ENCODE measurements around the gene ACOD1.

GRCh38 chr13:76993021-76993420 is 44.7 kb downstream of the ACOD1 start:
- TF ChIP-seq MEF2A (IDR thresholded peaks at IDR 0.05; ENCODE audit: insufficient read depth, low read depth, low read length) (no peak), NFIC (IDR thresholded peaks at IDR 0.05; ENCODE audit: low read depth, low read length) (no peak), NFYB (IDR thresholded peaks at IDR 0.05; ENCODE audit: insufficient read depth, low read depth, low read length) (no peak), ZNF687 (IDR thresholded peaks at IDR 0.05) (no peak), CTCF (IDR thresholded peaks at IDR 0.05 in 2 of 3, conservative IDR thresholded peaks at IDR 0.05 in 1 of 3; ENCODE audit: control insufficient read depth in 2 of 3, extremely low read depth in 1 of 3, insufficient read depth in 1 of 3, low read depth in 3 of 3, low read length in 3 of 3) (no peak), USF1 (IDR thresholded peaks at IDR 0.05; ENCODE audit: borderline replicate concordance, extremely low read length, insufficient read depth, low read depth, low read length) (no peak), REST (IDR thresholded peaks at IDR 0.05; ENCODE audit: low read depth, low read length) (no peak)

Measured in GM12878 (cell line).